ENCODE results near the gene FAM221B. TPM values are rescaled to one million over a fixed set of nuclear protein-coding genes. Genes with fewer than 3 reads are reported as not detected.

Gene FAM221B
- total and polyA plus RNA-seq, 5 donors: not detected

DNA sequence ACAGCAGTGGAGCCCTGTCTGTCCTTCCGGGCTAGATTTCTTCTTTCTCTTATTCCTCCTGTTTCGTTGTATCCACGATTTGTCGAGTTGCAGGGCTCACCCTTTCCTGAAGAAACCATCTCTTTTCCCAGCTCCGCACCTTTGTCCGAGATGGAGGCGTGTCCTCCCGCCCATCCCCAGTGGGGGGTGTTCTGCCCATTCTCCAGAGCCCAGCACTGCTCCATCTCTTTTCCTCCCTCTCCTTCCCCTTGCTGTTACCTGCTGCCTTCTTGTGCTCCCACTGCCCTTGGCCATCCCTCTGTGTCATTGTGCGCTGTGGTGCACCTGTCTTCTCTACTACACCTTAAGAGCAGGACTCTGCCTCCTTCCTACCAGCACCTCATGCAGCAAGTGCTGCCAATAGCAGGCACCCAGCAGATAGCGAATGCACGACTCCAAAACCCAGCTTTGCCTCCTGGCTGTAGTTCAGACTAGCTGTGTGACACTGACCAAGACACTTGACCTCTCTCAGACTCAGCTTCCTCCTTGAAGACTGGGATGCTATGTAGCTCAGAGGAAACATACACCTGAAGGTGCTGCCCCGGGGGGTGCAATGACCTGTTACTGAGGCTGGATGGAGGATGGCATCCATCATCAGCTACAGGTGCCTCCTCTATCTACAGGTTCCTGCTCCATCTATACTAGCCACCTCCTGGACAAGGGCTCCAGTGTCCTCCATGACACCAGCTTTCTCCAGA lies 32.8 kb upstream of the FAM221B start:
- H3K4me3 ChIP-seq (ENCODE audit: low read length): no peak overlapping the region
- no peaks in the 10 kb centered on the region for H3K9me3 ChIP-seq (ENCODE audit: control insufficient read depth, low read length)
- WGBS: 70% methylated on average over 12 of the region's 12 CpGs
- no peaks in the 10 kb centered on the region for H3K27me3 ChIP-seq (ENCODE audit: control insufficient read depth, insufficient read depth)
- intact Hi-C loops (cut with DNase I): no loop called here
- ATAC-seq: no peak
- H3K4me1 ChIP-seq (ENCODE audit: control insufficient read depth, insufficient read depth, low read length): no peaks in the 10 kb centered on the region
- no peak overlapping the region for H3K27ac ChIP-seq (ENCODE audit: low read length)
- no peak for DNase-seq

DNA sequence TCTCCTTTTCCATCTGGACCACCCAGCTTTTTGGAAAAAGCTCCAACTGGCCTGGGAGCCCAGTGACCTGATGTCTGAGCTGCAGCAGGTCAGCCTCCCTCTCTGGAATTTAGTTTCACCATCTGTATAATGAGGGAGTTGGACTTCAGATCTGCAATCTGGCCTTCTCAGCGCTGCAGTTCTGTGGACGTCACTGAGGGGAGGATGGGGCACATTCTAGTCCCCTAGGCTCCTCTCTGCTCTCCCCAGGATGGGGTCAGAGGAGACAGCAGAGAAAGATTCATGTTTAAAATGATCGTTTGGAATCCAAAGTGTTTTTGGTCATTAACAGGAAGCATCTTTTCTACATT lies 31.4 kb upstream of the FAM221B start:
- no peak overlapping the region for H3K4me3 ChIP-seq (ENCODE audit: low read length)
- intact Hi-C loops (cut with DNase I): no loop called here
- H3K27ac ChIP-seq (ENCODE audit: low read length): no peak overlapping the region
- H3K9me3 ChIP-seq (ENCODE audit: control insufficient read depth, low read length): no peaks in the 10 kb centered on the region
- no peaks in the 10 kb centered on the region for H3K27me3 ChIP-seq (ENCODE audit: control insufficient read depth, insufficient read depth)
- ATAC-seq: no peak
- no peaks in the 10 kb centered on the region for H3K4me1 ChIP-seq (ENCODE audit: control insufficient read depth, insufficient read depth, low read length)
- DNase-seq: no peak
- WGBS: 40% methylated on average over 3 of the region's 3 CpGs

DNA sequence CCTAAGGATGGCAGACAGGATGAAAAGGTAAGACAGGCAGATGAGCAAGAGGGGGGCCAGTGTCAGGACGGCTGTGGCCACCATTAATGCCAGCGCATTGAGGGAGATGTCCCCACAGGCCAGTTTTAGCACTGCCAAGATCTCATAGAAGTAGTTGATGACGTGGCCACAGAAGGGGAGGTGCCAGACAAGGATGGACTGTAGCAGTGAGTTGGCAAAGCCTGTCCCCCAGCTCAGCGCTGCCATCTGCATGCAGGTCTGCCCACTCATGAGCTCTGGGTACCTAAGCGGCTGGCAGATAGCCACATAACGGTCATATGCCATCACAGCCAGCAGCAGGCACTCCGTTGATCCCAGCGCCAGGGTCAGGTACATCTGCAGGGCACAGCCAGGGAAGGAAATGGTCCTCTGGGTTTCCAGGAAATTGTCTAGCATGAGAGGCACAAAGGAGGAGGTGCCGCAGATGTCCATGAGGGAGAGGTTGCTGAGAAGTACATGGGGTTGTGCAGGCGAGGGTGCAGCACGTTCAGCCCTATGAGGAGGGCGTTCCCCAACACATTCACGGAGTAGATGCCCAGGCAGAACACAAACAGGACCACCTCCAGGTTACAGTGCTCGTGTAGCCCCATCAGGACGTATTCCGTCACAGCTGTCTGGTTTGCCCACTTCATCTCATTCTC lies 30.9 kb upstream of the FAM221B start:
- Histone ChIP-seq H3K9me3 (ENCODE audit: control insufficient read depth, low read length) (no peaks in the 10 kb centered on the region), H3K27ac (ENCODE audit: low read length) (no peak overlapping the region), H3K4me3 (ENCODE audit: low read length) (no peak overlapping the region), H3K4me1 (ENCODE audit: control insufficient read depth, insufficient read depth, low read length) (no peaks in the 10 kb centered on the region), H3K27me3 (ENCODE audit: control insufficient read depth, insufficient read depth) (no peaks in the 10 kb centered on the region)
- WGBS: 58% methylated on average over 16 of the region's 16 CpGs
- ATAC-seq (peak; percentile 27 to 42), DNase-seq (peak; percentile 29 to 66 (median 65))
- intact Hi-C loops (cut with DNase I): no loop called here

DNA sequence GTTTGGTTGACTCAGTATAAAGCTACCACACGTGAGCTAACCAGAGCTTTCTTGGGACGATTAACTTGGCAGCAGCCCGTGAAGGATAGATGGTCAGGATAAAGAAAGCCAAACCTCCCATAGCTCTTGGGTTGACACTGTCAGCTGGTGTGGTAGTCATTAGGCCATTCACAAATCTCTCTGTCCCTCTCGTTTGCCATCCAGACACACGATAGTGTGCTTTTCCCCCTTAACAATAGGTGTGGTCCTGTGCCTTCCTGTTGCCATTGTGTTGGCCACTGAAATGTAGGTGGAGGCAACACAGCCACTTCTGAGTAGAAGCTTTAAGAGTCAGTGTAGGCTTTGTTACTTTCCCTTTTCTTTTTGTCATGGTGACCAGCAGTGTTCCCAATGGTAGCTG lies 29.9 kb upstream of the FAM221B start:
- peak in 1 of 2 donors; percentile 17 for ATAC-seq
- intact Hi-C loops (cut with DNase I): no loop called here

DNA sequence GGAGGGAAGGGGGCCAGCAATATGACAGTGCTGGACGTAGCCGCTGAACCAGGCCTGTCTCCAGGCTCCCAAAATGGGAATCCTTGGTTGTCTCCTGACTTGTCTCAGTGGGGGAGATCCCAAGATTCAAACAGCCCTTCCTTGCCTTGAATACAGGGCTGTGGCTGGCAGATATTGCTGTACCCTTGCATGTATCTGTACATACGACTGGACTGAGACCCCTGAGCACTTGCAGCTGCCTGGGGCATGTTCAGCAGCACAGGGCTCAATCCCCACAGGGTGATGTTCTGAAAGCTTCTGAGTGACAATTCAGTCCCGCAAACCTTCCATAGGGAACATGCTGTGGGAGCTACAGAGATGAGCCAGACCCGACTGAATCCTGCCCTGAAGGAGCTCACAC lies 28.4 kb upstream of the FAM221B start:
- no peaks in the 10 kb centered on the region for H3K9me3 ChIP-seq (ENCODE audit: control insufficient read depth, low read length)
- DNase-seq: no peak
- no peaks in the 10 kb centered on the region for H3K27me3 ChIP-seq (ENCODE audit: control insufficient read depth, insufficient read depth)
- H3K4me3 ChIP-seq (ENCODE audit: low read length): no peak overlapping the region
- no peak overlapping the region for H3K27ac ChIP-seq (ENCODE audit: low read length)
- H3K4me1 ChIP-seq (ENCODE audit: control insufficient read depth, insufficient read depth, low read length): no peaks in the 10 kb centered on the region
- WGBS: 78% methylated on average over 5 of the region's 5 CpGs
- ATAC-seq: no peak
- intact Hi-C loops (cut with DNase I): no loop called here

More for the DNA sequence above, 29.9 kb upstream of the FAM221B start:
- H3K27ac ChIP-seq (ENCODE audit: low read length): no peak overlapping the region
- no peak for DNase-seq
- no peaks in the 10 kb centered on the region for H3K9me3 ChIP-seq (ENCODE audit: control insufficient read depth, low read length)
- no peaks in the 10 kb centered on the region for H3K4me1 ChIP-seq (ENCODE audit: control insufficient read depth, insufficient read depth, low read length)
- no peak overlapping the region for H3K4me3 ChIP-seq (ENCODE audit: low read length)
- H3K27me3 ChIP-seq (ENCODE audit: control insufficient read depth, insufficient read depth): no peaks in the 10 kb centered on the region
- WGBS: 69% methylated on average over 5 of the region's 5 CpGs

DNA sequence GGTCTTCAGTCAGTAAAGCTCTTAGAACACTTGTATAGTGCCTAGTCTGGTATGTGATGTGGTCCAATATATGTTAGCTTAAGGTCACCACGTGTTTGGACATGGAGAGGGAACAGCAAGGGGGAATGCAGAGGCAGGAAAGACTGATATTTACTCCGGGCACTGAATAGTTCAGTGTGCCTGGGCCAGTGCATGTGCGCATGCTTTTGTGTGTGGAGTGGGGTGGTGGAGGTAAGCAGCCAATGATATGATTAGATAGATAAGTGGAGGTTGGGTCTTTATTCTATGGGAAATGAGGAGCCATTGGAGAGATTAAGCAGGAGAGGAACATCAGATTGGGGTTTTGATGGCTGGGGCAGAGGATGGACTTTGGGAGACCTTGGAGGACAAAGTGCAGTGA lies 27.7 kb upstream of the FAM221B start:
- H3K27me3 ChIP-seq (ENCODE audit: control insufficient read depth, insufficient read depth): no peaks in the 10 kb centered on the region
- ATAC-seq: no peak
- H3K9me3 ChIP-seq (ENCODE audit: control insufficient read depth, low read length): no peaks in the 10 kb centered on the region
- no peak for DNase-seq
- H3K4me3 ChIP-seq (ENCODE audit: low read length): no peak overlapping the region
- no peak overlapping the region for H3K27ac ChIP-seq (ENCODE audit: low read length)
- no peaks in the 10 kb centered on the region for H3K4me1 ChIP-seq (ENCODE audit: control insufficient read depth, insufficient read depth, low read length)
- 73% methylated on average over 3 of the region's 3 CpGs for WGBS
- intact Hi-C loops (cut with DNase I): no loop called here

DNA sequence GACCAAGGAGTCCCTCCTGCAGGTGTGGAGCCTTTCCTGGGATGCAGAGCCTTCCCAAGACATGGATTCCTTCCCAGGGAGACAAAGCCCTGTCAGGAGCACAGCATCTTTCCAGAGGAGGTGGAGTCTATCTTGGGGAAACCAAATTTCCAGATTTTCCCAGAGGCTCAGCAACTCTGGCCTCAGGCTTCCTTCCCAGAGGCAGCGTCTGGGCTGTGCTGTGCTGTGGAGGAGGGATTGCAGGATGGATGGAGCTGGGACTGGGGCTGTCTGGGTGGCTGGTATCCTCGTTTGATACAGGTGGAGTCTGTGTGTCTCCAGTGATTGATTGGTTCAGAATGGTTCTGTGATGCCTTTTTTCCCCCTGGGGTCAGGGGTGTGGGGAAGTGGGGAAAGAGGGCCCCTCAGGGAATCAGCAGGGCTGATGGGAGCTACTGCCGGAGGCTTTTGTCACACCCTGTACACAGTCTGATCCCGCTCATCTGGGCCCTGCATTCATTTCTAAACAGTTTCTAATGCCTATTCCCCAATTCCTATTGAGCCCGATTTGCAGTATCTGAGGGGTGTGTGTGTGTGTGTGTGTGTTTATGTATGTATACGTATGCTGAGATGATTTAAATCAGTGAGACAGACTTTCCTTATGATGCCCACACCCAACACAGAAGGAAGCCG lies 25.7 kb upstream of the FAM221B start:
- H3K27me3 ChIP-seq (ENCODE audit: control insufficient read depth, insufficient read depth): no peaks in the 10 kb centered on the region
- ATAC-seq (no peak), DNase-seq (no peak)
- no peaks in the 10 kb centered on the region for H3K4me1 ChIP-seq (ENCODE audit: control insufficient read depth, insufficient read depth, low read length)
- H3K27ac ChIP-seq (ENCODE audit: low read length): no peak overlapping the region
- intact Hi-C loops (cut with DNase I): no loop called here
- no peaks in the 10 kb centered on the region for H3K9me3 ChIP-seq (ENCODE audit: control insufficient read depth, low read length)
- 84% methylated on average over 7 of the region's 7 CpGs for WGBS
- no peak overlapping the region for H3K4me3 ChIP-seq (ENCODE audit: low read length)

DNA sequence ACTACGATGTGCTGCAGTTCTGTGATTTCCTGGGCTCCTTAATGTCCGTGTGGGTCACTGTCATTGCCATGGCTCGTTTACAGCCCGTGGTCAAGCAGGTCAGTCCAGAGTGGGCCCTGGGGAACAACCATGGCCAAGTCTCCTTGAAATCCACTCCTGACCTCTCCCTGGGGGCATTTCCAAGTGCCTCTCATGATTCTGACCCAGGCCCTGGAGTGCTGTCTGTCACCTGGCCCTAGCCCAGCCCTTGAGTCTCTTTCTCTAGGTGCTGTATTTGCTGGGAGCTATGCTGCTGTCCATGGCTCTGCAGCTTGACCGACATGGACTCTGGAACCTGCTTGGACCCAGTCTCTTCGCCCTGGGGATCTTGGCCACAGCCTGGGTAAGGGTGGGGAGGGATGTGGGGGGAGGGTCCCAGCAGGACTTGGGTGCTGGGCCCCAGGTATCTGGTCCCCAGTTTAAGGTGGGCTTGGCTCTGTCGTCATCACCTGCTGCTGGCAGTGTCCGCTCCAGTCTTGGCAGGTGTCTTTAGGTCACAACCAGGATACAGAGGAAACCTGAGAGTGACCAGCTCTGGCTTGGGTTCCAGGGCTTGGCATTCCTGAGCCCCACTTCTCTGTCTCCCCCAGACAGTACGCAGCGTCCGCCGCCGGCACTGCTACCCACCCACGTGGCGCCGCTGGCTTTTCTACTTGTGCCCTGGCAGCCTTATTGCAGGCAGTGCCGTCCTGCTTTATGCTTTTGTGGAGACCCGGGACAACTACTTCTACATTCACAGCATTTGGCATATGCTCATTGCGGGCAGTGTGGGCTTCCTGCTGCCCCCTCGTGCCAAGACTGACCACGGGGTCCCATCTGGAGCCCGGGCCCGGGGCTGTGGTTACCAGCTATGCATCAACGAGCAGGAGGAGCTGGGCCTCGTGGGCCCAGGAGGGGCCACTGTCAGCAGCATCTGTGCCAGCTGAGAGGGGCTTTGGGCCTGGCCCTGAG lies 24.6 kb upstream of the FAM221B start:
- 91% methylated on average over 25 of the region's 25 CpGs for WGBS

DNA sequence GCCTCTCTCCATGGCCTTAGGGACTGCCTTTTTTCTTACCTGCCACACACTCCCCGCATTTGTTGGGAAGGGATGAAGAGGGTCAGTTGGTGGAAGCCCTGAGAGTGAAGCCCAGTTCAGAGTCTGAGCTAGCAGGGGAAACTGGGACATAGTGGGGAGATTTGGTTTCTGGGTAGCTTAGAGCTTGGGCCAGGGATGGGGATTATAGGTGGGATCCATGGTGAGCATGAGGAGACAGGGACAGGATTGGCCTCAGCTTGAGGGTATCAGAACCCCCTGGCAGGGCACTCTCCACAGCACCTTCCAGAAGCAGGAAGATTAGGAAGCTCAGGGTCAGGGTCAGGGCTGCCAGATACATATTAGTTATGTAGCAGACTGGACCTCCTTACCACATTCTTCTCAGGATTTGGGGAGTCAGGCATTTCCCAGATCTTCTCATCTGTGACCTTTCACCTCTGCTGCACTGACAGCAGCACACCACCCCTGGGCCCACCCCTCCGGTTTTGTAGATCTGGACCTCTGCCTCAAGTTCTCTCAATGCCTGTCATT lies 23.8 kb upstream of the FAM221B start:
- DNase-seq (no peak), ATAC-seq (no peak)
- no peaks in the 10 kb centered on the region for H3K27me3 ChIP-seq (ENCODE audit: control insufficient read depth, insufficient read depth)
- H3K4me1 ChIP-seq (ENCODE audit: control insufficient read depth, insufficient read depth, low read length): no peaks in the 10 kb centered on the region
- no peaks in the 10 kb centered on the region for H3K9me3 ChIP-seq (ENCODE audit: control insufficient read depth, low read length)
- intact Hi-C loops (cut with DNase I): no loop called here
- WGBS: 90% methylated on average over 2 of the region's 2 CpGs
- H3K4me3 ChIP-seq (ENCODE audit: low read length): no peak overlapping the region
- H3K27ac ChIP-seq (ENCODE audit: low read length): no peak overlapping the region

More for the DNA sequence above, 24.6 kb upstream of the FAM221B start:
- no peaks in the 10 kb centered on the region for H3K9me3 ChIP-seq (ENCODE audit: control insufficient read depth, low read length)
- no peaks in the 10 kb centered on the region for H3K4me1 ChIP-seq (ENCODE audit: control insufficient read depth, insufficient read depth, low read length)
- H3K4me3 ChIP-seq (ENCODE audit: low read length): no peak overlapping the region
- ATAC-seq: no peak
- DNase-seq: no peak
- no peaks in the 10 kb centered on the region for H3K27me3 ChIP-seq (ENCODE audit: control insufficient read depth, insufficient read depth)
- no peak overlapping the region for H3K27ac ChIP-seq (ENCODE audit: low read length)
- intact Hi-C loops (cut with DNase I): no loop called here

DNA sequence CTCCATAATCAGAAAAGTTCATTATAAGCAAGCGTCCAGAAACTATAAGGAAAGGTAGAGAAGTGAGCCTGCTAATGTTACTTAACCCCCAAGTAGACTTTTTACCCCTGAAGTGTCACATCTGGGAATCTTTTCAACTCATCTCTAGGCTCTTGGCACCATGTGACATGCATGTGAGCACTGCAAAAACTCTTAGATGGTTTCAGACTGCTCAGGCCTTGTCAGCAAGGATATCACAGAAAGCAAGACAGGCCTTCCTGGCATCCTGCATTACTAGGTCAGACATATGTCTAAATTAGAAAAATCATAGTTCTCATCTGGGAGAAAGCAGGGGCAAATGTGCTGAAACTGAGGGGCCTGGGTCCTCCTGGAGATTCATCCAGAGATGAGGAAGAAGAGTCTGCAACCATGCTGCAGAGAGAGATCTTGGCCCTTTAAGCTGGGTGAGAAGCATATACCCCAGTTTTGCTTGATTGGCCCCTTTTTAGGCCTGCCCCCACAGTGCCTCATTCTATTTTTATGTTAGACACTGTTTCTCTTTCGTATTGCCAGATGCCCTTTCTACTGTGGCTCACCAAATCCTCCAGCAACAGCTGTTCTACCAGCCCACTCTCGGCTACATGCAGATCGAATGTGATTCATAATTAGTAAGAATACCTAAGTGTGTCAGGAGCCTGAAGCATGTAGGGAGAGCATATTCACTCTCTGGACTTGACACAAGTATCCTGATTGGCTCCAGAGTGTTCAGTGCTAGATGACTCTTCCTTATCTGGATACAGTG lies 19.4 kb upstream of the FAM221B start:
- peak; percentile 48 to 53 for ATAC-seq
- no peak for DNase-seq
- Histone ChIP-seq H3K27me3 (ENCODE audit: control insufficient read depth, insufficient read depth) (no peaks in the 10 kb centered on the region), H3K4me1 (ENCODE audit: control insufficient read depth, insufficient read depth, low read length) (peaks cover 6% of the 10 kb centered on the region), H3K27ac (ENCODE audit: low read length) (peak overlapping the region; percentile 76), H3K9me3 (ENCODE audit: control insufficient read depth, low read length) (no peaks in the 10 kb centered on the region), H3K4me3 (ENCODE audit: low read length) (no peak overlapping the region)
- intact Hi-C loops (cut with DNase I): no loop called here
- WGBS: 56% methylated on average over 4 of the region's 4 CpGs

Data from right cardiac atrium (tissue), 5 donors.